OCI-LY1 (cell line): ENCODE measurements around the gene CLIC4.
"Not testable (repeated sequence)": the region's sequence is repeated elsewhere in the genome, so short reads cannot be mapped to it uniquely, and the experiment has no call there.

ENCODE experiments used
- H2AFZ ChIP-seq: fragments of 200-600 bp; sonication (generic), shearing (Covaris generic); 2 replicates; pipeline ENCODE4 v1.6.0; 2014; ENCODE audit warnings: antibody characterized with exemption, mild to moderate bottlenecking, low read length
- H3F3A ChIP-seq: fragments of 200-600 bp; sonication (generic), shearing (Covaris generic); 2 replicates; pipeline ENCODE4 v1.6.0; 2014; ENCODE audit warnings: mild to moderate bottlenecking, antibody characterized with exemption, low read length, moderate library complexity; ENCODE audit not compliant: insufficient read depth
- H3K27ac ChIP-seq: fragments of 200-600 bp; sonication (generic); 2 replicates; pipeline ENCODE4 v1.5.1; 2014; ENCODE audit warnings: low read length, mixed run types, mild to moderate bottlenecking, low read depth; ENCODE audit not compliant: poor library complexity, severe bottlenecking
- H3K27me3 ChIP-seq: fragments of 200-600 bp; sonication (generic); 2 replicates; pipeline ENCODE4 v1.6.0; 2014; ENCODE audit warnings: antibody characterized with exemption, mild to moderate bottlenecking, low read length, moderate library complexity; ENCODE audit not compliant: insufficient read depth
- H3K36me3 ChIP-seq: fragments of 200-600 bp; sonication (generic); 2 replicates; pipeline ENCODE4 v1.6.1; 2014; ENCODE audit warnings: mild to moderate bottlenecking, antibody characterized with exemption, low read length, moderate library complexity, mixed read lengths; ENCODE audit not compliant: insufficient read depth
- H3K4me1 ChIP-seq: fragments of 200-600 bp; sonication (generic); 2 replicates; pipeline ENCODE4 v1.5.1; 2014; ENCODE audit warnings: mild to moderate bottlenecking, low read length, moderate library complexity; ENCODE audit not compliant: insufficient read depth, severe bottlenecking
- H3K4me2 ChIP-seq: fragments of 200-600 bp; sonication (generic), shearing (Covaris generic); 2 replicates; pipeline ENCODE4 v1.6.1; 2014; ENCODE audit warnings: low read length
- H3K4me3 ChIP-seq: fragments of 200-600 bp; sonication (generic); 2 replicates; pipeline ENCODE4 v1.5.1; 2014; ENCODE audit warnings: low read length, low read depth, mild to moderate bottlenecking, mixed read lengths; ENCODE audit not compliant: poor library complexity, severe bottlenecking
- H3K79me2 ChIP-seq: fragments of 200-600 bp; shearing (Covaris generic); 2 replicates; pipeline ENCODE4 v1.6.1; 2016; ENCODE audit warnings: mixed run types, low read length, mixed read lengths; ENCODE audit not compliant: insufficient read depth
- H3K9ac ChIP-seq: fragments of 200-600 bp; sonication (generic), shearing (Covaris generic); 2 replicates; pipeline ENCODE4 v1.6.1; 2014; ENCODE audit warnings: mild to moderate bottlenecking, low read length, mixed read lengths
- H3K9me2 ChIP-seq: fragments of 200-600 bp; sonication (generic), shearing (Covaris generic); 2 replicates; pipeline ENCODE4 v1.6.1; 2014; ENCODE audit warnings: low read depth, mild to moderate bottlenecking, low read length, mixed read lengths
- H3K9me3 ChIP-seq: fragments of 200-600 bp; shearing (Covaris generic); 2 replicates; pipeline ENCODE4 v1.6.1; 2014; ENCODE audit warnings: low read length, mixed read lengths
- H4K20me1 ChIP-seq: fragments of 200-600 bp; sonication (generic), shearing (Covaris generic); 2 replicates; pipeline ENCODE4 v1.6.0; 2016; ENCODE audit warnings: mild to moderate bottlenecking, low read length; ENCODE audit not compliant: insufficient read depth
- EZH2 ChIP-seq: fragments of 200-600 bp; sonication (generic), shearing (Covaris generic); IDR thresholded peaks from 2 replicates; pipeline ENCODE4 v1.8.0; 2017; ENCODE audit warnings: borderline replicate concordance, mixed run types, mild to moderate bottlenecking, antibody characterized with exemption, low read length, moderate library complexity, mixed read lengths
- TF ChIP-seq, protein P1 (sequence below): fragments of 200-600 bp; sonication (generic), shearing (Covaris generic); IDR thresholded peaks from 2 replicates; pipeline ENCODE4 v1.5.1; 2017; ENCODE audit warnings: mild to moderate bottlenecking, antibody characterized with exemption, low read length, moderate library complexity, mixed read lengths

CLIC4 gene

DNA sequence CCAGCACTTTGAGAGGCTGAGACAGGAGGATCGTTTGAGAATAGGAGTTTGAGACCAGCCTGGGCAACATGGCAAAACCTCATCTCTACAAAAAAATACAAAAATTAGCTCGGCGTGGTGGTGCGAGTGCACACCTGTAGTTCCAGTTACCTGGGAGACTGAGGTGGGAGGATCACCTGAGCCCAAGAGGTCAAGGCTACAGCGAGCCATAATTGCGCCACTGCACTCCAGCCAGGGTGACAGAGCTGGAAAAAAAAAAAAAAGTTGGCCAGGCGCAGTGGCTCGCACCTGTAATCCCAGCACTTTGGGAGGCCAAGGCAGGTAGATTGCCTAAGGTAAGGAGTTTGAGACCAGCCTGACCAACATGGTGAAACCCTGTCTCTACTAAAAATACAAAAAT, 46.9 kb upstream of the CLIC4 start:
- H2AFZ ChIP-seq, H3K79me2 ChIP-seq, H3K27me3 ChIP-seq, H3K36me3 ChIP-seq, H3K4me3 ChIP-seq, H3K9me3 ChIP-seq, H3F3A ChIP-seq, H4K20me1 ChIP-seq, H3K4me2 ChIP-seq, H3K9ac ChIP-seq, H3K27ac ChIP-seq, H3K9me2 ChIP-seq: not testable (repeated sequence)
- peaks cover 35% of the 10 kb centered on the region for H3K4me1 ChIP-seq

DNA sequence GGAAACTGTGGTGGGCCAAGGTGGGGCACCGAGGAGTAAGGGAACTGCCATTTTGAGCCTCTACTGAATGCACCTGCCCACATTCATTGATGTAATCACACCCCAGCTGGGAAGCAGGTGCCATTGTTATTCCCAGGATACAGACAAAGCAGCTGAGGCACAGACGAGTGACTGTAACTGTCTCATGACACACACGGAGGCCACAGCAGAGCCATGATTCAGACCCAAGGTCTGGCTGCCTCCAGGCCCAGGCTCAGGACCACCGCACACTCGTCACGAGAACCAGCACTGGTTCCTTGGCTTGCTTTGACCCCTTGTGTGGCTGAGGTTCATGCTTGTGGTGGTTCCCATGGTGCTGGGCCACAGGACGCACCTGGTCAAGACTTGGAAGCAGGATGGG, 45.6 kb upstream of the CLIC4 start:
- Histone ChIP-seq H3K27me3 (no peaks in the 10 kb centered on the region), H3K9me2 (no peaks in the 10 kb centered on the region), H3K4me3 (no peak overlapping the region), H3K9ac (no peak overlapping the region), H2AFZ (no peak overlapping the region), H3K79me2 (no peaks in the 10 kb centered on the region), H4K20me1 (no peaks in the 10 kb centered on the region), H3F3A (no peaks in the 10 kb centered on the region), H3K36me3 (no peaks in the 10 kb centered on the region), H3K27ac (no peak overlapping the region), H3K4me2 (no peak overlapping the region), H3K9me3 (no peaks in the 10 kb centered on the region), H3K4me1 (peaks cover 28% of the 10 kb centered on the region)
- TF ChIP-seq, protein P1, sequence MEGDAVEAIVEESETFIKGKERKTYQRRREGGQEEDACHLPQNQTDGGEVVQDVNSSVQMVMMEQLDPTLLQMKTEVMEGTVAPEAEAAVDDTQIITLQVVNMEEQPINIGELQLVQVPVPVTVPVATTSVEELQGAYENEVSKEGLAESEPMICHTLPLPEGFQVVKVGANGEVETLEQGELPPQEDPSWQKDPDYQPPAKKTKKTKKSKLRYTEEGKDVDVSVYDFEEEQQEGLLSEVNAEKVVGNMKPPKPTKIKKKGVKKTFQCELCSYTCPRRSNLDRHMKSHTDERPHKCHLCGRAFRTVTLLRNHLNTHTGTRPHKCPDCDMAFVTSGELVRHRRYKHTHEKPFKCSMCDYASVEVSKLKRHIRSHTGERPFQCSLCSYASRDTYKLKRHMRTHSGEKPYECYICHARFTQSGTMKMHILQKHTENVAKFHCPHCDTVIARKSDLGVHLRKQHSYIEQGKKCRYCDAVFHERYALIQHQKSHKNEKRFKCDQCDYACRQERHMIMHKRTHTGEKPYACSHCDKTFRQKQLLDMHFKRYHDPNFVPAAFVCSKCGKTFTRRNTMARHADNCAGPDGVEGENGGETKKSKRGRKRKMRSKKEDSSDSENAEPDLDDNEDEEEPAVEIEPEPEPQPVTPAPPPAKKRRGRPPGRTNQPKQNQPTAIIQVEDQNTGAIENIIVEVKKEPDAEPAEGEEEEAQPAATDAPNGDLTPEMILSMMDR = no peak
- no peak for TF ChIP-seq EZH2

DNA sequence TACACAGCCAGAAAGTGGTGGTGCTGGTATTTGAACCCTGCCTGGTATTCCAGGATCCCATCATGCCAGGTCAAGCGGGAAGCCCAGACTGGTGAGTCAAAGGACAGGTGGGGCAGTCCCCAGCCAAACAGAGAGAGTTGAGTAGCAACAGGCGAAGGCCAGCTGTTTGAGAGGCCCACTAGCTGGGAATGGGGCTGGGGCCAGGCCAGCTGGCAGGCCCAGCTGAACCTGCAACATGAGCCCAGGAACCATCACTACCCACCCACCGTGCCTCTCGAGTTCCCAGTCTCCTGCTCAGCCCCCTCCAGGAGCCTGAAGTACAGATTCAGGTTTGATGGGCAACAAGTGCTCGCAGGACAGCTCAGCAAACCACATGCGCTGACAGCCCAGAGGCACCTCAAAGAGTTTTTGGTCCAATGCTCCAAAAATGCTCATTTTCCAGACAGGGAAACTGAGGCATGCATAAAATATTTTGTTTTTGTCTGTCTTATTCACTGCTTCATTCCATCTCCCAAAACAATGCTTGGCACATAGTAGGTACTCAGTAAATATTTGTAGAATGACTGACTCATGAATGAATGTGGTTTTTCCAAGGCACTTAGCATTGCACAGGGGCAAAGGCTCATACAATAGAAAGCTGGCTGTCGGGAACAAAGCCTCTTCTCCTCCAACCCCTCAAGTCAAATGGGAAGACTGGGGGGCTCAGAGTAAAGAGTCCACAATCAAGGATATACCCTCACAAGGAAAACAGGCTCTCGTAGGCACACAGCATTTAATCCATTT, 42.5 kb upstream of the CLIC4 start:
- Histone ChIP-seq H2AFZ (no peak overlapping the region), H3K4me2 (no peak overlapping the region), H3K27me3 (no peaks in the 10 kb centered on the region), H3F3A (no peaks in the 10 kb centered on the region), H3K4me1 (peaks cover 12% of the 10 kb centered on the region), H3K27ac (no peak overlapping the region), H4K20me1 (no peaks in the 10 kb centered on the region), H3K36me3 (no peaks in the 10 kb centered on the region), H3K79me2 (no peaks in the 10 kb centered on the region), H3K4me3 (no peak overlapping the region), H3K9me2 (no peaks in the 10 kb centered on the region), H3K9me3 (no peaks in the 10 kb centered on the region), H3K9ac (no peak overlapping the region)
- no peak for TF ChIP-seq EZH2
- TF ChIP-seq, protein P1 = no peak
